DMS153 treated with DMSO at 0.1 percent for 48 hours (cell line): ENCODE measurements around the gene POLE.

Experiments
- DNase-seq: peaks from one replicate; lab custom pipeline; 2025; ENCODE audit not compliant: unreplicated experiment; lab: John Stamatoyannopoulos, UW

Gene POLE

GRCh38 chr12:132689227-132689626 is 2.1 kb upstream of the POLE start:
- no peak for DNase-seq

GRCh38 chr12:132686825-132687210 is 324 bp downstream of the POLE start:
- DNase-seq, result no peak

- DNase-seq, result no peak
Observed at GRCh38 chr12:132685400-132685799, 1.7 kb downstream of the POLE start.

DNA sequence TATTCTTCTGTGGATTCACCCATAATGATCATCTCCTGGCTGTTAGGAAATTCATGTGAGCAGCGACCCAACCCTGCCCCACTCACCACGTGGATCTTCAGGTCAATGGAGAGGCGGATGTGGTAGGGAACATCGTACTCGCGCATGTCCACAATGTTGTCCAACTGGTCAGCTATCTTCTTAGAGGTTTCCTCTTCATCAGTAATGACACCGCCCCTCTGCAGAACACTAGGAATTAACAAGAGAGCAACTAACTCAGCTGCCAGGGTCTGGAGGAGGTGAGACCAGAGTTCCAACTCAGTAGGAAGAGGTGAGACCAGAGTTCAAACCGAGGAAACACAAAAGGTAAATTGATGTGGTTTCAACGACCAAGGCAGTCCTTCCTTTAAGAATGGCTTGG is 9.7 kb downstream of the POLE start:
- no peak for DNase-seq

DNA sequence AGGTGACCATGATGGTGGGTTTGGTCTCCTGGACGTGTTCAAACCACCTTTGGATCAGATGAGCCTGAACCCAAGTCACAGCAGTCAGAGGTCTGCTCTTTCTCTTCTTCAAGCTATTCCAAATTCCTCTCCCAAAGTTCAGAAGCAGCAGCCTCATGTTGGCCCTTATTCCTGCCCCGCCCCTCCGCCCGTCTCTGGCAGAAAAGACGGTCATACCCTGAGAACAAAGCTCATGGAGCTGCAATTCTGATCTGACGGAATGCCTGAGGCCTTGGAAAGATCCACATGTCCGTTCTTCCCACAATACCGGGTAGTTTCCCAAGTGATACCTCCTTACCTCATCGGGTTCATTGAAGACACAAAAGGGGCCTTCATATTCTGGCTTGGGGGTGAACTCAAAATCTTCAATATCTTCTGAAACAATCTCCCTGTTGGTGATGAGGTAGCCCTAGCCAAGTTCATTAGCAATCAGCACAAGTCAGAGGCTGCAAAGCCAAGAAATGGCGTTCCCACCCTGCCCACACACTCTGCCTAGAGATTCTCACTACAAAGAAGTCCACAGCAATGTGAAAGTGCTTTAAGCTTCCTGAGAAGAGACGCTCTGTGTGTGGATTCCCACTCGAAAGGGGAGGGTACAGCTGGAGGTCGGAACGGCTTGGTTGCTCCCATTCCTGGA is 11.2 kb downstream of the POLE start:
- no peak for DNase-seq

- DNase-seq, result no peak
Observed at GRCh38 chr12:132674561-132674960, 12.6 kb downstream of the POLE start.

DNA sequence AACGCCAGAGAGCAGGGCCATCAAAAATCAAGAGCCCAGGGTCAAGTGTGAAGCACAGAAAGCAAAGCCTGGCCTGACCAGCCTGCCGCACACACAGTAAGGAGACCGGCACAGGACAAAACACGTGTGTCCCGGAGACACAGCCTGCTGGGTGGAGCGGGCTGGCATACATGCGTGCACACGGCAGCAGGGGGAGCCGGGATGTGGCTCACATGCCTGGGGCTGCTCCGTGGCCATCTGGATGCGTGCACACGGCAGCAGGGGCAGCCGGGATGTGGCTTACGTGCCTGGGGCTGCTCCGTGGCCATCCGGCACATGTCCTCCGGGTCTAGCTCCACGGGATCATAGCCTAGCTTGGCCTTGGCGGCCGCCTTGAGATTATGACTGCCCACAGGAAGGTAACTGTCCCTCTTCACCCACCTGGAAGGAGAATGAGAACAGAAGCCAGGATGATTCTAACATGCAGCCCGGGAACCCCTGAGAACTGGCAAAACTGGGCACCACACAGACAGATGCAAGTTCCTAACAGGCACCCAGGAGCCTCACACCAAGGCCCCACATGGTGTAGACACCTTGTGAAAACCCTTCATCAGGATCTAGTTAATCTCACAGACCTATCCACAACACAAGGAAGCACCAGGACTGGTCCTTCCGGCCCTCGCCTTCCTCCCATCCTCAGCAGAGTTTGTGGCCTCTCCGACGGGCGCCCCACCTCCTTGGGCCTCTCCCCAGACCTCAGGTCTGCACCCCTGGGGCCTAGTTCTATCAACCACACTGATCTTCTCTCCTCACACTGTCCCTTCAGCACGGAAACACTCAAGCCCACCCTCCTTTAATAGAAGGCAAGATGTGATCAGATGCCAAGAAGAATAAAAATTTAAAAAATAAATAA is 13.6 kb downstream of the POLE start:
- no peak for DNase-seq

DNA sequence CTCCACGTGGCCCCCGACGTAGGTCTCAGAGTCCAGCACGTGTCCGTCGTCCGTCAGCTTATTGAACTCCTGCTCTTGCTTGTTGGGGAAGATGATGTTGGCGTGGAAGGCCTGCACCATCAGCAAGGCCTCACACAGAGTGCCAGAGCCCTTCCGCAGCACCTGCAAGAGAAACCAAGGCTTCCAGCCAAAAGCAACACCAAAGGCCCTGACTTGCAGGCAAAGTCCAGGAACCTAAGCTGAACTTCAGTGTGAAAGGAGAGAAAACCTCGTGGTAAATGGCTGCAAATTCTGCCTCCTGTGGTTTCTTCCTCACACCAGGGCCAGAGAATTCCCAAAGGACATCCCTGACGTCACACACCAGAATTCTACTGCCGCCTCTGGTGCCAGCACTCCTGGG is 14.5 kb downstream of the POLE start:
- no peak for DNase-seq

DNA sequence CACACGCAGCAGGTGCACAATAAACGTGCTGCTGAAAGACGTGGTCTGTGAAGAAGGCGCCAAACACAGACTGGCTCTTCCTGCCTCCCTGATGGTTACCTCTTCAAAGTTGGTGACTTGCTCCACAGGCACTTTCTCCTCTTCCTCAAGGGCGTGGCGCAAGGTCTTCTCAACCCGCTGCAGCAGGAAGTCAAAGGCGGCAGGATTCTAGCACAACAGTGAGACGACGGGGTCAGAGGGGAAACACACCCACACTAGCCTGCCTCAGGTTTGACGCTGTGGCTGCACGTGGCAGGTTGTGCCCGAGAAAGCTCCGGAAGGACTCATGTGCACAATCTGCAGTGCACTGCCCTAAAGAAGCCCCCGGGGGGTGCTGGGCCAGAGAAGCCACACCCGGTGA is 15.0 kb downstream of the POLE start:
- no peak for DNase-seq

- DNase-seq, result no peak
Observed at GRCh38 chr12:132669166-132669879, 17.8 kb downstream of the POLE start.

DNA sequence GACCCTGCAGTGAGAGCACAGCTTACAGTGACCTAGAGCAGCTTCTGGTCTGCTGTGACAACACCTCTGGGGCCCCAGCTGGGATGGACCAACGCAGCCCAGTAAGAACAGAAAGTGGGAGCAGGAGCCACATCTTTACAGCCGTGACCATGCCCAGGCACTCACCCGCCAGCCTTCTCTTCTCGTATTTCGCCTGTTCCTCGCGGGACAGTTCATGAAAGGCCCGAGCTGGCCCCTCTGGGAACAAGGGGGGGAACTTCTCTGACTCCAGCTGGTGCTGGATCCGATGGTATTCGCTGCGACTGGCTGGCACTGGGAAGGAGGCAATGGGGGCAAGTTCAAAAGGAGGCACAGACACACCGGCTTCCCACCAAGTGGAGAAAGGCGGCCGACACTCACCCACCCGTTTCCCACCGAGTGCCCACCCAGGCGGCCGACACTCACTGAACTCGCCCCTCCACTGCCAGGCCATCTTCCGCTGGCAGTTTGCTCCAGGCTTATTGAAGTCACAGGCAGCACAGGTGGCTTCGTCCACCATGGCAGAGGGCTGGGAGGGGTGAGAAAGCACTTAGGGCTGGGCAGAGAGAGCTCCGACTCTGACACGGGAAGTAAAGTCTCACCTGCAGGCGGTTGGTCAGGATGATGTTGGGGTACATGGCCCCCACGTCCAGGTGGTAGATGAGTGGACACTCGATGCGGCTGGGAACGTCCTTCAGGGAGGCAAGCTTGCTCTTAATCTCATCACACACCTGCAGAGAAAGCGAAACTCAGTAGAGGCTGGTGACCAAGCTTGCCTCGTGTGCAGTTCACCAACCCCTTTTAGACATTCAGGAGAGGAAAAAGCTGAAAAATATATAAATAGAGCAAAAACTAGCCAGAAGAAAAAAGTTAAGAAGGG is 18.7 kb downstream of the POLE start:
- DNase-seq, result no peak

GRCh38 chr12:132665794-132666193 is 21.3 kb downstream of the POLE start:
- DNase-seq, result no peak

GRCh38 chr12:132665149-132665491 is 22.0 kb downstream of the POLE start:
- DNase-seq, result no peak

GRCh38 chr12:132664206-132665148 is 22.7 kb downstream of the POLE start:
- DNase-seq, result no peak

GRCh38 chr12:132662901-132663755 is 24.0 kb downstream of the POLE start:
- DNase-seq, result no peak

DNA sequence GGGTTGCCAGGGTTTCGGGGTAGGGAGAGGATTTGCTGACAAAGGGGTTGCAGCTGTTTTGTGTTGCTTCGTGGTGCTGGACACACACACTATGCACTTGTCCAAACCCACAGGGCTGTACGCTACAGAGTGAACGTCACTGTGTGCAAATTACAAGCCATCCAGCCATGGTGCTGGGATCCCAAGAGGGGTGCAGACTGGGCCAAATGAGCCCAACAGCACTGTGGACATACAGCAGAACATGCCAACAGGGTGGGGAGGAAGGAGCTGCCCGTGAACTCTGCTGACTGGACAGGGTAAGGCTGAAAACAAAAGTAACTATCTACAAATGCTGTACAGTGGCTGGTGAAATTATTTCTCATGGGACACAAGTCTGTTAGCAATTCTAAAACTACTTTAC is 25.2 kb downstream of the POLE start:
- no peak for DNase-seq

DNA sequence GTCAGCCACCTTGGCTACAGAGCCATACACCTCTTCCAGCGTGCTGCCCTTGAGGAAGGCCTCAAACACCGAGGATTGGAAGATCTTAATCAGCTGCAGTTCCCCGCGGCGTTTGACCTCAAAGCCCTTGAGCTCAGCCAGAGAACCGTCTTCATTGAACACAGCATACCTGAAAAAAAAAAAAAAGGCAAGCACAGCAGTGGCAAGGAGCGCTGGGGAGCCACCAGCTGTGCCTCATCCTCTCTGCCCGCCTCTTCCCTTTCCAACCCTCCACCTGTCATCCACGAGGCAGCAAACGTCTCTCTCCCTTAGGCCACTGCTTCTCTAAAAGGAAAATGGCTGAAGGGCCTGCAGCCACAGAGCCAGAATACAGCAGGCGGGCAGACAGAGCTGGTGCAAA is 26.1 kb downstream of the POLE start:
- no peak for DNase-seq

GRCh38 chr12:132660052-132660451 is 27.1 kb downstream of the POLE start:
- DNase-seq, result no peak

DNA sequence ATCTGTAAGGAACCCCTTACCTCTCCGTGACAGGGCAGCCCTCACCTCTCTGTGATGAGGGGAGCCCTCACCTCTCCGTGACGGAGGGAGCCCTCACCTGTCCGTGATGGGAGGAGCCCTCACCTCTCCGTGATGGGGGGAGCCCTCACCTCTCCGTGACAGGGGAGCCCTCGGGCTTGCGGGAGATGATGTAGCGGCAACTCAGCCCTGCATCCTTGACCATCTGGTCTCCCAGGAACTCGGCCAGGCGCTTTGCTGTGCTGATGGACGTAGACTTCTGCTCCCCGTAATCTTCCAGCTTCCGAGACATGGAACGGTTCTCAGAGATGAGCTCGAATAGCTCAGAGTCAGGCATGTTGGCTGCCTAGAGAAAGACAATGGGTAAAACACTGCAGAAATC is 28.0 kb downstream of the POLE start:
- no peak for DNase-seq
